GM18517 (cell line): ENCODE results near the gene FBXL13.
"Not testable (repeated sequence)": the region's sequence is repeated elsewhere in the genome, so short reads cannot be mapped to it uniquely, and the experiment has no call there.

Experiments used
- ATAC-seq: cut with Tn5 transposase; IDR thresholded peaks from one replicate; pipeline ENCODE4 v1.9.1; 2021; ENCODE audit warnings: mild to moderate bottlenecking, moderate library complexity; ENCODE audit not compliant: unreplicated experiment

The FBXL13 gene

GRCh38 chr7:103031024-103031423, 43.6 kb downstream of the FBXL13 start:
- ATAC-seq, result no peak

- ATAC-seq, result no peak
Observed at GRCh38 chr7:103025341-103025740, 49.3 kb downstream of the FBXL13 start.

- not testable (repeated sequence) for ATAC-seq
Observed at GRCh38 chr7:103023578-103023977, 51.0 kb downstream of the FBXL13 start.

- not testable (repeated sequence) for ATAC-seq
Observed at GRCh38 chr7:103021490-103021889, 53.1 kb downstream of the FBXL13 start.

GRCh38 chr7:103020876-103021275, 53.7 kb downstream of the FBXL13 start:
- ATAC-seq, result not testable (repeated sequence)

- not testable (repeated sequence) for ATAC-seq
Observed at GRCh38 chr7:103018295-103018694, 56.3 kb downstream of the FBXL13 start.

GRCh38 chr7:103011650-103012049, 62.9 kb downstream of the FBXL13 start:
- ATAC-seq, result no peak

- ATAC-seq, result no peak
Observed at GRCh38 chr7:103010211-103010610, 64.4 kb downstream of the FBXL13 start.

- no peak for ATAC-seq
Observed at GRCh38 chr7:103009466-103010185, 65.0 kb downstream of the FBXL13 start.

- ATAC-seq, result no peak
Observed at GRCh38 chr7:103003004-103003403, 71.6 kb downstream of the FBXL13 start.

GRCh38 chr7:103001210-103001609, 73.4 kb downstream of the FBXL13 start:
- no peak for ATAC-seq

GRCh38 chr7:102996957-102997356, 77.6 kb downstream of the FBXL13 start:
- no peak for ATAC-seq

GRCh38 chr7:102995609-102996008, 79.0 kb downstream of the FBXL13 start:
- ATAC-seq, result not testable (repeated sequence)

- ATAC-seq, result no peak
Observed at GRCh38 chr7:102994567-102994966, 80.0 kb downstream of the FBXL13 start.

GRCh38 chr7:102993718-102994029, 80.9 kb downstream of the FBXL13 start:
- no peak for ATAC-seq

- no peak for ATAC-seq
Observed at GRCh38 chr7:102992938-102993717, 81.5 kb downstream of the FBXL13 start.

GRCh38 chr7:102992509-102992937, 82.1 kb downstream of the FBXL13 start:
- no peak for ATAC-seq

GRCh38 chr7:102991540-102992214, 82.9 kb downstream of the FBXL13 start:
- no peak for ATAC-seq

GRCh38 chr7:102991077-102991539, 83.5 kb downstream of the FBXL13 start:
- no peak for ATAC-seq

GRCh38 chr7:102990642-102991041, 84.0 kb downstream of the FBXL13 start:
- no peak for ATAC-seq
